PC-3 (cell line): ENCODE measurements around the gene TRABD2B.

Source experiments
- CTCF ChIP-seq: fragments of 300-600 bp; sonication (generic); conservative IDR thresholded peaks from 2 replicates; pipeline ENCODE4 v1.5.1; 2017; ENCODE audit warnings: antibody characterized with exemption, low read depth, mild to moderate bottlenecking, low read length
- EZH2 ChIP-seq: fragments of 300-600 bp; sonication (generic); IDR thresholded peaks from one replicate; pipeline ENCODE4 v1.6.1; 2017; ENCODE audit warnings: antibody characterized with exemption, mild to moderate bottlenecking, low read length; ENCODE audit not compliant: unreplicated experiment
- EZH2phosphoT487 ChIP-seq: fragments of 300-600 bp; sonication (generic); IDR thresholded peaks from 2 replicates; pipeline ENCODE4 v1.6.1; 2018; ENCODE audit warnings: mild to moderate bottlenecking, antibody characterized with exemption, low read length, borderline replicate concordance

GRCh38 chr1:47996060-47996405 lies 1.2 kb downstream of the TRABD2B start:
- no peak for TF ChIP-seq CTCF
- TF ChIP-seq EZH2 = no peak
- no peak for TF ChIP-seq EZH2phosphoT487
